ENCODE data around the gene BANF2.

GRCh38 chr20:17757496-17757895, 57.7 kb downstream of the BANF2 start:
- no peak for TF ChIP-seq EZH2 (IDR thresholded peaks at IDR 0.05; ENCODE audit: insufficient read depth, poor library complexity, severe bottlenecking)
- TF ChIP-seq EZH2phosphoT487 (IDR thresholded peaks at IDR 0.05; ENCODE audit: insufficient read depth, low read depth), result no peak

All from GM23248 (cell line).